Forelimb muscle (tissue), 1 donor: Measurements from ENCODE around the gene MYH10. TPM values are rescaled to one million over a fixed set of nuclear protein-coding genes. Genes with fewer than 3 reads are reported as not detected.

Experiments
- DNase-seq: peaks from one replicate; pipeline ENCODE4 v3.0.0-alpha.2; 2013; ENCODE audit warnings: low read depth
- polyA plus RNA-seq: library from polyadenylated mRNA; unstranded; fragments of 120-200 nt; gene quantifications from one replicate; pipeline ENCODE4 v1.2.1, GENCODE V29; 2013; ENCODE audit not compliant: insufficient read length

MYH10 gene
- polyA plus RNA-seq, 1 donor: 52.2 TPM

- no peak for DNase-seq
Observed at GRCh38 chr17:8444494-8444893, 186.0 kb downstream of the MYH10 start.

DNA sequence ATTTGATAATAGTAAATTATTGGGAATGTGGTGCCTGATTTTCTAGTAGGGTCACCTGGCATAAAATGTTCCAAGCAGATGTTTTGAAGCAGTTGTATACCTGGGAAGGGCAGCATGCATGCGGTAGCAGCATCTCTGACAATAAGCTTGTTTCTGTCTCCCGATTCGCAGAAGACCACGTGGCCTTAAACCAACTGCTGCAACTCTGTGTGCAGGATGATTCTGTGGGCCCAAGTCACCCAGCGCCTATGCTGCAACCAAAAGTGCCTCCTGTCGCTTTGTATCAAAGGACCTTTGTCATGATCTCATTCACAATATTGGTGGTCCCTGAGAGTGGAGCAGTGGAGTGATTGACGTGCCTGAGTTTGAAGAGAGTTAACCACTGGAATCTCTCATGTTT lies 186.8 kb downstream of the MYH10 start:
- no peak for DNase-seq

- no peak for DNase-seq
Observed at GRCh38 chr17:8442310-8442709, 188.2 kb downstream of the MYH10 start.

DNA sequence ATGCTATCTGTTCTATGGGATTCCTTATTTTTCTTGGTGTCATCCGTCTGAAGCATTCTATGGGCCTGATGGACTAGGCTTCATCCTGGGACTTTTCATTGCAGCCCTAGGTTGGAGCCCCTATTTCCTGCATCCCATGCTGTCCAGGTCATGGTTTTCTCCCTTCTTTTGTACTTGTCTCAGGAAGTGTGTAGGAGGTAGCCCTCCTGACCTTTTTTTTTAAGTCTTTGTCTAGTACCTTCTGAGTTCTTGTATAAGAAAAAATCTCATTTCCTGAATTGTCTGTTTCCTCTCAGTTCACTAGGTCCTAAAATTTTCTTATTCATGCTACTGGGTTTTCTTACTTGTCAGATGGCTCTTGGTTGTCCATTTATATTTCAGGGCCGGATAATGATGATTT lies 188.8 kb downstream of the MYH10 start:
- DNase-seq: no peak

GRCh38 chr17:8439681-8440080 lies 190.8 kb downstream of the MYH10 start:
- no peak for DNase-seq

DNA sequence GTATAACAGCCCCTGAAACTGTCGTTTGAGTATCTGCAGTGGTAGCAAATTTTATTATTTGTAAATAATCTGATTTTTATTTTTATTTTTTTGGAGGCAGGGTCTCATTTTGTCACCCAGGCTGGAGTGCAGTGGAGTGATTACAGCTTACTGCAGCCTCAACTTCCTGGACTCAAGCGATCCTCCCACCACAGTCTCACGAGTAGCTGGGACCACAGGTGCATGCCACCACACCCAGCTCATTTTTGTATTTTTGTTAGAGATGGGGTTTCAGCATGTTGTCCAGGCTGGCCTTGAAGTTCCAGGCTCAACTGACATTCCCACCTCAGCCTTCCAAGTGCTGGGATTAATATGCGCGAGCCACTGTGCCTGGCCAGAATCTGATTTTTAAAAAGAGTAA lies 192.1 kb downstream of the MYH10 start:
- DNase-seq: no peak

DNA sequence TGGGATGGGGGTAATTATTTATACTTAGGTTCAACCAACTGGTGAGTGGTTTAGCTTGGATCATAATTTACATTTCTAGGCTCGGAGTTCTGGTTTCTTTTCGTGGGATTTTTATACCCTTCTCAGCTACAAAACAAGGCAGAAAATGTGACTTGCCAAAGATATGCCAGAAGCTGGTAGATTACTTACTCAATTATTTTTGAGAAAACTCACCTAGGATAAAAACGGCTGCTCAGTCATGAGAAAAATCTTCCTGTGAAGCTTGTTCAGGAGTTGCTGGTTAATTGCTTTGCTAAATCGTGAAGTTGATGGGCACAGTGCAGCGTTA lies 193.7 kb downstream of the MYH10 start:
- no peak for DNase-seq

- DNase-seq: no peak
Observed at GRCh38 chr17:8436169-8436843, 194.2 kb downstream of the MYH10 start.

DNA sequence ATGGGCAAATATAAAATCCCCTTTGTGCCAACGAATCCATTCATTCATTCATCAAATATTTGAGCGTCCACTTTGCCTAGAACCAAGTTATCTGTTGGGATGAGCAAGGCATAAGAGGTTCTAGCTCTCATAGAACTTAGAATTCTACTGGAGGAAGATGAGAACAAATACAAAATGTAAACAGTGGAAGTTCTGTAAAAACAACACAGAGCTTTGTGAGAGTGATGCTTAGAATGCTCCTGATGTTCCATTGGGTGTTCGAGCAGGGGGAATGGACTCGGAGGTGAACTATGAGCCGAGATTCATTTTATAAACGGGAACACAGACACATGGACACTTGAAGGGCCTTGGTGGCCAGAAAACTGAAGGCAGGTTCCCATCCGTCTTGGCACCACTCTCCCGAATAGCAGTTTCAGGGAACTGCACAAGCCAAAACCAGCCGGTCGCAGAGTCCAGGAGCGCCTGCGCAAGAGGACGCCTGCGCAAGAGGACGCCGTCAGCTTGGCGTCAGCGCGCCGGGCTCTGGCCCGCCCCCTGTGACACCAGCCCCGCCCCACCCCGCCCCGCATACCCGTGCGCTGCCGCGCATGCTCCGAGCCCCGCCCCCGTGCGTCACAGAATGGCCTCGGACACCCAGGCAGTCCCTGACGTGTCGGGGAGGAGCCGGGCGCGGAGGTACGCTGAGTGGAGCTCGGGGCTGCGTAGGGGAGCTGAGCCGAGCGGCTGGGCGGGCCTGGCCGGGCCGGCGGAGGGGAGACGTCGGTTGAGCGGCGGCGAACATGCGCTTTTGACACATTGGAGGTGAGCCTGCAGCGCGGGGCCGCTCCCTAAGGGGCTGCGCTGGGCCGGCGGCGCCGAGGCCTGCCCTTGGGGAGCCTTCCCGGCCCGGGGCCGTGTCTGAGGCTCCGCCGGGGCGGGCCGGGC lies 195.0 kb downstream of the MYH10 start, which contains the start of gene NDEL1:
NDEL1 (plus strand) TSS at position 640 of the 924 bp plus-strand sequence. CDS start 8,388 bp downstream, outside the sequence.
- peak; percentile 86 for DNase-seq

DNA sequence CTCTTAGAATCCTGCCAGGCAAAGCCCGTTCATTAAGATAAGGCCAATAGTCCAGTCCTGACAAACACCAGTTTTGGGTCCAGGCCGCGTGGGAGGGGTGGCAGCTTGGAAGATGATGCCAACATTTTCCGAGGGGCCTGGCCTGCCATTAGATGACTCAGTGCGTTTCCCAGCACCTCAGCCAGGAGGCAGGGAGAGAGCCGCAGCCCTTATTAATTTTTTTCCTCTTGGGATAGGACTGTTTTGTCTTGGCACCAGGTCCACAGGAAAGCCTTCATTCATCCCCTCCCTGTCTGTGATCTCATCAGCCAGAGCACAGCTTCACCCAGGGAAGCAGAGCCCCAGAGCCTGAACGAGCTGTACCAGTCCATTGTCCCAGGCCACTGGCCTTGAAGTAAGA lies 199.6 kb downstream of the MYH10 start:
- DNase-seq: no peak

DNA sequence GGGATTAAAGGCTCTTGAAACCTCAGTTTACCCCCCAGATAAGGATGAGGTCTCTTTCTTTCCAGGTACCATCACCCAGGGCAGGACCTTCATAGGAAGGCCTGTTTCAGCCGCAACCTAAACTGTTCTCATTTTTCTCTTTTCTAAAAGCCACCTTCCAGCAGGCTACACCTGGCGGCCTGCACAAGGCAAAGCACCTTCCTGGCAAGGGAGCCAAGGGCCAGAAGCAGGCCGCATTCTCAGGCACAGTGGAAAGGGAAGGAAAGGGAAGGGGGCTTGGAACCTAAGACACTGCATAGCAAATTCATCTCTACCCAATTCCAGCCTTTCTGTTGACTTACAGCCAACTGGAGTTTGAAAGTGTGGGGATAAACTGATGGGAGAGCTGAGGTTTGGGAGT lies 203.7 kb downstream of the MYH10 start:
- no peak for DNase-seq

DNA sequence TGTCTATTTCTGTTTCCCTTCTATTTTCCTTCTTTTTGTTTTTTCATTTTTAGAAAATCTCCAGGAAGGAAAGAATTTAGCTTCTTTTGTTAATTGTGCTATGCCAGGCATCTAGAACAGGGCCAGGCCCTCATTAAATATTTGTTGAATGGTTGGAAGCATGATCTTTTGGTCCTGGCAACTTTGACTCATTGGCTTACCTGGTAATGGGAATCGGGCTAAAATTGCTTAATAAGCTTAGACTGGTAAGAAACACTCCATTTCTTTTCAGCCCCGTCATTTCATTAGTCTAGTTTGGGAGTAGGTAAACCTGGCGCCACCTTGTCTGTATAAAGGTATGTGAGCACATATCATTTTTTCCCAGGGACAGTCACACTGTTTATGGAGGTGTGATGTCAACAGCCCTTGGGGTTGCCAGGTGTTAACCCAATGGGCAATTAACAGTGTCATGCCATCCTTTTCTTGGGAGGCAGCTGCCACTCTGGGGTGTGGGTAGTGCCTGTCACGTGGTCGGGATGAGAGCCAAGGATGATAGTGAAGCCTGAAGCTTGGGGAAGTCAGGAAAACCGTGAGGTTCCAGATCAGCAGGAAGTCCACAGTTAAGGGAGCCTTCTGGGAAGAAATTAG lies 204.3 kb downstream of the MYH10 start:
- no peak for DNase-seq

Other genes starting within 250 kb of the MYH10 start
- 3,446 TPM for gene RPL26, start 247.5 kb downstream of the MYH10 start, polyA plus RNA-seq
- not detected for gene RNF222, start 232.9 kb downstream of the MYH10 start, polyA plus RNA-seq
- 46.5 TPM for gene NDEL1, start 194.8 kb downstream of the MYH10 start, polyA plus RNA-seq
- gene CCDC42, start 114.1 kb upstream of the MYH10 start, polyA plus RNA-seq: not detected
- not detected for gene SPDYE4, start 127.8 kb upstream of the MYH10 start, polyA plus RNA-seq
- 0.30 TPM for gene MFSD6L, start 168.6 kb upstream of the MYH10 start, polyA plus RNA-seq
- 4.3 TPM for gene PIK3R6, start 236.9 kb upstream of the MYH10 start, polyA plus RNA-seq